Right cardiac atrium (tissue), 5 donors: ENCODE measurements around the gene OR5K1. TPM values are rescaled to one million over a fixed set of nuclear protein-coding genes. Genes with fewer than 3 reads are reported as not detected.

Experiments
- ATAC-seq, 2 donors: fragments of 200-7000 bp; cut with Tn5 transposase; one replicate each; pipeline versions ENCODE4 v1.8.0 to v1.9.1; 2020; ENCODE audit warnings: moderate library complexity in 2 of 2, mild to moderate bottlenecking in 1 of 2
- DNase-seq, 3 donors: peaks; one replicate each; pipeline ENCODE4 v3.0.0-alpha.2; 2020
- H3K27ac ChIP-seq: one replicate; pipeline ENCODE4 v1.5.1; 2013; ENCODE audit warnings: mild to moderate bottlenecking, low read length, control low read depth, moderate library complexity
- H3K27me3 ChIP-seq: one replicate; pipeline ENCODE4 v1.6.1; 2013; ENCODE audit not compliant: control insufficient read depth, insufficient read depth
- H3K4me1 ChIP-seq: one replicate; pipeline ENCODE4 v1.6.1; 2013; ENCODE audit warnings: low read length; ENCODE audit not compliant: control insufficient read depth, insufficient read depth
- H3K4me3 ChIP-seq: one replicate; pipeline ENCODE4 v1.5.1; 2013; ENCODE audit warnings: low read length, control low read depth
- H3K9me3 ChIP-seq: one replicate; pipeline ENCODE4 v1.6.1; 2013; ENCODE audit warnings: low read length; ENCODE audit not compliant: control insufficient read depth
- WGBS: extraction: QIAGEN DNeasy Blood & Tissue Kit; methylation state at CpG from one replicate; pipeline ENCODE4 v1.1.7; 2013; 5-methylcytosine and 5-hydroxymethylcytosine counted together
- intact Hi-C, 4 donors: fragments of 100-400 bp; cut with DNase I; formaldehyde crosslinking; loops; one replicate each; pipeline versions ENCODE4 v1.11.0 to v1.14.0; 2022 to 2023
- polyA plus RNA-seq: library from polyadenylated mRNA; stranded (reverse); fragments of 200-250 nt; gene quantifications from one replicate; pipeline ENCODE4 v1.2.3, GENCODE V29; 2013
- total RNA-seq, 4 donors: library from RNA; stranded (reverse); fragmentation: NEBNext Ultra II Directional; extraction: Animal tissue kit (Norgen Biotek cat#: 25700); gene quantifications; one replicate each; pipeline ENCODE4 v1.2.1, GENCODE V29; 2021
- donor health status: healthy with polysubstance abuse.
- donor health status: DM: no; HTN: yes; CAD: no.
- donor health status: DM: no; HTN: no; CAD: no.
- donor health status: DM: no; HTN: yes; CAD: no; lungs with severe emphysema.
- donor health status: DM: yes; HTN: yes; CAD: no.

Gene OR5K1
- total and polyA plus RNA-seq, 5 donors: not detected

GRCh38 chr3:98482717-98483482 lies 19.9 kb downstream of the OR5K1 start:
- intact Hi-C loops: no loop called here
- Histone ChIP-seq H3K27me3 (no peaks in the 10 kb centered on the region), H3K9me3 (peaks cover 3% of the 10 kb centered on the region), H3K4me3 (no peak overlapping the region), H3K27ac (no peak overlapping the region), H3K4me1 (no peaks in the 10 kb centered on the region)
- 63% methylated on average over 3 of the region's 3 CpGs for WGBS
- ATAC-seq (no peak), DNase-seq (no peak)

GRCh38 chr3:98483626-98484025 lies 20.6 kb downstream of the OR5K1 start:
- H3K4me3 ChIP-seq: no peak overlapping the region
- no peaks in the 10 kb centered on the region for H3K27me3 ChIP-seq
- peaks cover 3% of the 10 kb centered on the region for H3K9me3 ChIP-seq
- H3K27ac ChIP-seq: no peak overlapping the region
- H3K4me1 ChIP-seq: no peaks in the 10 kb centered on the region
- DNase-seq: no peak
- WGBS: 86% methylated on average over 3 of the region's 3 CpGs
- intact Hi-C loops: no loop called here
- ATAC-seq: no peak

GRCh38 chr3:98497381-98497780 lies 34.4 kb downstream of the OR5K1 start, which contains the start of gene OR5K2:
Gene OR5K2, plus strand, starts transcription at chr3:98497681. Its CDS starts 0 bp downstream, at chr3:98497681.
- ATAC-seq (no peak), DNase-seq (no peak)
- Histone ChIP-seq H3K4me1 (no peaks in the 10 kb centered on the region), H3K9me3 (no peaks in the 10 kb centered on the region), H3K27ac (no peak within 1 kb of the TSS), H3K27me3 (no peaks in the 10 kb centered on the region), H3K4me3 (no peak within 1 kb of the TSS)
- 81% methylated on average over 2 of the region's 2 CpGs for WGBS
- intact Hi-C loops: no loop called here

GRCh38 chr3:98500019-98500418 lies 37.0 kb downstream of the OR5K1 start:
- H3K9me3 ChIP-seq: no peaks in the 10 kb centered on the region
- ATAC-seq (no peak), DNase-seq (no peak)
- intact Hi-C loops: no loop called here
- H3K27ac ChIP-seq: no peak overlapping the region
- no peaks in the 10 kb centered on the region for H3K27me3 ChIP-seq
- H3K4me3 ChIP-seq: no peak overlapping the region
- WGBS: 86% methylated on average over 4 of the region's 4 CpGs
- no peaks in the 10 kb centered on the region for H3K4me1 ChIP-seq

- DNase-seq: no peak
- Histone ChIP-seq H3K4me3 (no peak overlapping the region), H3K9me3 (no peaks in the 10 kb centered on the region), H3K27ac (no peak overlapping the region), H3K27me3 (no peaks in the 10 kb centered on the region), H3K4me1 (no peaks in the 10 kb centered on the region)
- intact Hi-C loops: no loop called here
- no peak for ATAC-seq
- WGBS: 67% methylated on average over 4 of the region's 4 CpGs
Measured at GRCh38 chr3:98501270-98501669, 38.3 kb downstream of the OR5K1 start.

- H3K4me1 ChIP-seq: no peaks in the 10 kb centered on the region
- H3K4me3 ChIP-seq: no peak overlapping the region
- no peak overlapping the region for H3K27ac ChIP-seq
- WGBS: 90% methylated on average over 5 of the region's 5 CpGs
- ATAC-seq (no peak), DNase-seq (no peak)
- no peaks in the 10 kb centered on the region for H3K27me3 ChIP-seq
- intact Hi-C loops: no loop called here
- no peaks in the 10 kb centered on the region for H3K9me3 ChIP-seq
Measured at GRCh38 chr3:98501863-98502576, 39.0 kb downstream of the OR5K1 start.

GRCh38 chr3:98504539-98504938 lies 41.5 kb downstream of the OR5K1 start:
- ATAC-seq: no peak
- Histone ChIP-seq H3K4me1 (no peaks in the 10 kb centered on the region), H3K27me3 (no peaks in the 10 kb centered on the region), H3K4me3 (no peak overlapping the region), H3K9me3 (no peaks in the 10 kb centered on the region), H3K27ac (no peak overlapping the region)
- intact Hi-C loops: no loop called here
- 48% methylated on average over 4 of the region's 4 CpGs for WGBS
- no peak for DNase-seq

- WGBS: 98% methylated on average over 2 of the region's 2 CpGs
- Histone ChIP-seq H3K9me3 (no peaks in the 10 kb centered on the region), H3K27me3 (no peaks in the 10 kb centered on the region), H3K27ac (no peak overlapping the region), H3K4me3 (no peak overlapping the region), H3K4me1 (no peaks in the 10 kb centered on the region)
- ATAC-seq (no peak), DNase-seq (no peak)
- intact Hi-C loops: no loop called here
Measured at GRCh38 chr3:98508582-98508981, 45.6 kb downstream of the OR5K1 start.

- Histone ChIP-seq H3K9me3 (no peaks in the 10 kb centered on the region), H3K4me1 (no peaks in the 10 kb centered on the region), H3K4me3 (no peak overlapping the region), H3K27me3 (no peaks in the 10 kb centered on the region), H3K27ac (no peak overlapping the region)
- DNase-seq (no peak), ATAC-seq (no peak)
- 95% methylated on average over 4 of the region's 4 CpGs for WGBS
- intact Hi-C loops: no loop called here
Measured at GRCh38 chr3:98512576-98512975, 49.6 kb downstream of the OR5K1 start.

GRCh38 chr3:98513091-98513511 lies 50.1 kb downstream of the OR5K1 start:
- intact Hi-C loops: no loop called here
- Histone ChIP-seq H3K27me3 (no peaks in the 10 kb centered on the region), H3K27ac (no peak overlapping the region), H3K9me3 (no peaks in the 10 kb centered on the region), H3K4me1 (no peaks in the 10 kb centered on the region), H3K4me3 (no peak overlapping the region)
- DNase-seq: no peak
- no peak for ATAC-seq
- 86% methylated on average over 4 of the region's 4 CpGs for WGBS

GRCh38 chr3:98513736-98514135 lies 50.7 kb downstream of the OR5K1 start:
- Histone ChIP-seq H3K27ac (no peak overlapping the region), H3K9me3 (no peaks in the 10 kb centered on the region), H3K4me1 (no peaks in the 10 kb centered on the region), H3K27me3 (no peaks in the 10 kb centered on the region), H3K4me3 (no peak overlapping the region)
- ATAC-seq (no peak), DNase-seq (no peak)
- intact Hi-C loops: no loop called here
- 98% methylated on average over 3 of the region's 3 CpGs for WGBS
